ENCODE results near the gene GPR132. TPM values are rescaled to one million over a fixed set of nuclear protein-coding genes. Genes with fewer than 3 reads are reported as not detected.

The GPR132 gene
- polyA plus RNA-seq, 1 donor (not counting 4 experiments of a cell fraction or from before 2014, with no cell fraction given), result not detected

DNA sequence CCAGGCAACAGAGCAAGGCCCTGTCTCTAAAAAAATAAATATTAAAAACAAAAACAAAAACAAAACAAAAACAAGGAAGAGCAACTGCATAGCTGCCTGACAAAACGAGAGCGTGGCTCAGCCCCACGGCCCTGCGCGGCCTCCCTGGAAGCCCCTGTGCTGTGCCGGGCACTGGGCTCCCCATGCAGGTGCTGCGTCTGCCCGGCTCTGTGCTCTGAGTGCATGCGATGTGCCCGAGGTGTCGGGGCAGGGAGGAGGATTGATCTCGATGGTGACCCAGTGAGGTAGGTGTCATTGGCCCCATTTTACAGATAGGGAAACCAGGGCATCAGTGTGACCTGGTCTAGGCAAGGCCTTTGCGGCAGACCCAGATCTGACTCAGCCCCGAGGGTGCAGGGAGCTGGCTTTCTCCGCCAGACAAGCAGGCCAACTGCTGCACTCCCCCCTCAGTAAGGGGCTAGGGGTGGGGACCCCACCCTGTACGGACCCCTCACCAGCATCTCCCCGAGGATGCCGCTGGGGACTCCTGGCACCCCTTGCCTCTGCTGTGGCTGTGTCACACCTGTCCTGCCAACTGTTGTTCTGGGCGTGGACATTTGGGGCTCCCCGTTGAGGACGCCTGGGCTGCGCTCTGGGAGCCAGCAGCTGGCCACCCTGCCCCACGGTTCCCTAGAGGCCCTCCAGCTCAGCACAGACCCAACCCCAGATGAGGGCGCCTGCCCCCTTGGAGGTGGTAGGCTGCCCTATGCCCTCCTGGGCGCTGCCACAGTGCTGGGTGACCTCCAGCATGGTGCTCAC is 15.3 kb downstream of the GPR132 start:
- DNase-seq (ENCODE audit: low read depth, low spot score) (no peak), FAIRE-seq (no peak)
- TF ChIP-seq, protein P1, sequence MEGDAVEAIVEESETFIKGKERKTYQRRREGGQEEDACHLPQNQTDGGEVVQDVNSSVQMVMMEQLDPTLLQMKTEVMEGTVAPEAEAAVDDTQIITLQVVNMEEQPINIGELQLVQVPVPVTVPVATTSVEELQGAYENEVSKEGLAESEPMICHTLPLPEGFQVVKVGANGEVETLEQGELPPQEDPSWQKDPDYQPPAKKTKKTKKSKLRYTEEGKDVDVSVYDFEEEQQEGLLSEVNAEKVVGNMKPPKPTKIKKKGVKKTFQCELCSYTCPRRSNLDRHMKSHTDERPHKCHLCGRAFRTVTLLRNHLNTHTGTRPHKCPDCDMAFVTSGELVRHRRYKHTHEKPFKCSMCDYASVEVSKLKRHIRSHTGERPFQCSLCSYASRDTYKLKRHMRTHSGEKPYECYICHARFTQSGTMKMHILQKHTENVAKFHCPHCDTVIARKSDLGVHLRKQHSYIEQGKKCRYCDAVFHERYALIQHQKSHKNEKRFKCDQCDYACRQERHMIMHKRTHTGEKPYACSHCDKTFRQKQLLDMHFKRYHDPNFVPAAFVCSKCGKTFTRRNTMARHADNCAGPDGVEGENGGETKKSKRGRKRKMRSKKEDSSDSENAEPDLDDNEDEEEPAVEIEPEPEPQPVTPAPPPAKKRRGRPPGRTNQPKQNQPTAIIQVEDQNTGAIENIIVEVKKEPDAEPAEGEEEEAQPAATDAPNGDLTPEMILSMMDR (optimal IDR thresholded peaks at IDR 0.05 in 1 of 3, IDR thresholded peaks at IDR 0.05 in 1 of 3, conservative IDR thresholded peaks at IDR 0.05 in 1 of 3; ENCODE audit: extremely low read depth in 1 of 3, insufficient read depth in 2 of 3, low read length in 3 of 3), result no peak
- no peak for TF ChIP-seq EZH2 (IDR thresholded peaks at IDR 0.05; ENCODE audit: low read length)
- Histone ChIP-seq H3K9ac (ENCODE audit: control insufficient read depth, extremely low read depth, insufficient read depth, low read length) (no peak overlapping the region), H3K36me3 (ENCODE audit: control insufficient read depth in 2 of 2, extremely low read depth in 1 of 2, insufficient read depth in 2 of 2, low read length in 2 of 2) (peaks cover 0 to 17% of the 10 kb centered on the region in 2 experiments), H3K9me3 (ENCODE audit: control insufficient read depth, low read depth, low read length) (no peaks in the 10 kb centered on the region), H3K79me2 (ENCODE audit: control insufficient read depth, insufficient read depth, low read length) (no peaks in the 10 kb centered on the region), H4K20me1 (ENCODE audit: control insufficient read depth, extremely low read depth, insufficient read depth, low read length) (no peaks in the 10 kb centered on the region), H2AFZ (ENCODE audit: control insufficient read depth, low read length) (no peak overlapping the region), H3K9me1 (ENCODE audit: control insufficient read depth, extremely low read depth, insufficient read depth, low read length) (no peaks in the 10 kb centered on the region), H3K27ac (ENCODE audit: control insufficient read depth, insufficient read depth, low read length) (no peak overlapping the region), H3K4me2 (ENCODE audit: control insufficient read depth, extremely low read depth, insufficient read depth, low read depth, low read length) (no peak overlapping the region), H3K4me1 (ENCODE audit: control insufficient read depth, extremely low read depth, insufficient read depth, low read length) (no peaks in the 10 kb centered on the region), H3K27me3 (ENCODE audit: control insufficient read depth, extremely low read depth, insufficient read depth, low read length) (no peaks in the 10 kb centered on the region), H3K4me3 (ENCODE audit: control insufficient read depth in 2 of 3, extremely low read depth in 1 of 3, insufficient read depth in 2 of 3, low read depth in 1 of 3, low read length in 3 of 3) (no peak overlapping the region)
- dilution Hi-C loops (cut with MboI; ENCODE audit: extremely low pct_ligation_motif_present, low sequenced_read_pairs), result no loop called here

DNA sequence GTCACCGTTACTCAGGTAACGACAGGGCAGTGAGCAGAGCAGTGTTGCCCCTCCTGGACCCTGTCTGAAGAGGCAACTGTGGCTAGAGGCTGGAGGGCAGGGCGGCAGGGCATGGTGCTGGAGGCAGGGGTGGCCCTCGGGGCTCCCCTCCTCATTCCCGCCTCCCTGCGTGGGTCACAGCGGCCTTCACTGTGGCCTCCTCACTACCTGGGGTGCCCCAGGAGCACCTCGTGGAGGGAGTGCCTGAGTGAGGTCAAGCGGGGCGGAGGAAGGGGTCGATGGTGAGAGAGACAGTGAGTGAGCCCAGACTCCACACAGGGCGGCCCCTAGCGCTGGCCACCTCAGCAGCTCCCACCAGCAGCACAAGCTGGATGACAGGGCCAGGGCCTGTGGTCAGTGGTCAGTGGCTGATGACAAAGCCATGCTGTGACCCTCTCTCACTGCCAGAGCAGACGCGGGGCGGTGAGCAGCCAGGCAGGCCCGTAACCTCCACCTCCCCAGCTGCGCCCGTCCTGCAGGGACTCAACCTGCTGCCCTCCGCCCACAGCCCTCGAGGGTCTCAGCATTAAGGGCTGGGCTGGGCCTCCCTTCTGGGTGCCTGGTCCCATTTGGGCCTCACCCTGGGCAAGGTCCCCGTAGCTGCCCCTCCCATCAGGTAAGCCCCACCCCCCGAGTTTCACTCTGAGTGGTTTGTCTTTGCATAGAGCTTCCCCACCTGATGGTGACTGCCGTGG is 17.8 kb downstream of the GPR132 start:
- FAIRE-seq, result no peak
- no peaks in the 10 kb centered on the region for H3K79me2 ChIP-seq (ENCODE audit: control insufficient read depth, insufficient read depth, low read length)
- no peak overlapping the region for H2AFZ ChIP-seq (ENCODE audit: control insufficient read depth, low read length)
- no peaks in the 10 kb centered on the region for H3K27me3 ChIP-seq (ENCODE audit: control insufficient read depth, extremely low read depth, insufficient read depth, low read length)
- peaks cover 0 to 17% of the 10 kb centered on the region in 2 experiments for H3K36me3 ChIP-seq (ENCODE audit: control insufficient read depth in 2 of 2, extremely low read depth in 1 of 2, insufficient read depth in 2 of 2, low read length in 2 of 2)
- H4K20me1 ChIP-seq (ENCODE audit: control insufficient read depth, extremely low read depth, insufficient read depth, low read length), result no peaks in the 10 kb centered on the region
- H3K9ac ChIP-seq (ENCODE audit: control insufficient read depth, extremely low read depth, insufficient read depth, low read length), result no peak overlapping the region
- no peak for DNase-seq (ENCODE audit: low read depth, low spot score)
- H3K9me1 ChIP-seq (ENCODE audit: control insufficient read depth, extremely low read depth, insufficient read depth, low read length), result no peaks in the 10 kb centered on the region
- no peak for TF ChIP-seq EZH2 (IDR thresholded peaks at IDR 0.05; ENCODE audit: low read length)
- TF ChIP-seq, protein P1 (optimal IDR thresholded peaks at IDR 0.05 in 1 of 3, IDR thresholded peaks at IDR 0.05 in 1 of 3, conservative IDR thresholded peaks at IDR 0.05 in 1 of 3; ENCODE audit: extremely low read depth in 1 of 3, insufficient read depth in 2 of 3, low read length in 3 of 3), result no peak
- dilution Hi-C loops (cut with MboI; ENCODE audit: extremely low pct_ligation_motif_present, low sequenced_read_pairs), result no loop called here
- H3K4me2 ChIP-seq (ENCODE audit: control insufficient read depth, extremely low read depth, insufficient read depth, low read depth, low read length), result no peak overlapping the region
- H3K27ac ChIP-seq (ENCODE audit: control insufficient read depth, insufficient read depth, low read length), result no peak overlapping the region
- H3K4me1 ChIP-seq (ENCODE audit: control insufficient read depth, extremely low read depth, insufficient read depth, low read length), result no peaks in the 10 kb centered on the region
- H3K9me3 ChIP-seq (ENCODE audit: control insufficient read depth, low read depth, low read length), result no peaks in the 10 kb centered on the region
- H3K4me3 ChIP-seq (ENCODE audit: control insufficient read depth in 2 of 3, extremely low read depth in 1 of 3, insufficient read depth in 2 of 3, low read depth in 1 of 3, low read length in 3 of 3), result no peak overlapping the region
